ENCODE measurements around the gene PIF1.

The PIF1 gene

GRCh38 chr15:64774629-64775493, 50.6 kb downstream of the PIF1 start:
- no peak for DNase-seq (ENCODE audit: low read depth, low spot score)

GRCh38 chr15:64774037-64774628, 51.3 kb downstream of the PIF1 start:
- DNase-seq (ENCODE audit: low read depth, low spot score), result no peak

- no peak for DNase-seq (ENCODE audit: low read depth, low spot score)
These were observed 51.8 kb downstream of the PIF1 start for GRCh38 chr15:64773606-64774005.

GRCh38 chr15:64772964-64773363, 52.5 kb downstream of the PIF1 start:
- no peak for DNase-seq (ENCODE audit: low read depth, low spot score)

DNA sequence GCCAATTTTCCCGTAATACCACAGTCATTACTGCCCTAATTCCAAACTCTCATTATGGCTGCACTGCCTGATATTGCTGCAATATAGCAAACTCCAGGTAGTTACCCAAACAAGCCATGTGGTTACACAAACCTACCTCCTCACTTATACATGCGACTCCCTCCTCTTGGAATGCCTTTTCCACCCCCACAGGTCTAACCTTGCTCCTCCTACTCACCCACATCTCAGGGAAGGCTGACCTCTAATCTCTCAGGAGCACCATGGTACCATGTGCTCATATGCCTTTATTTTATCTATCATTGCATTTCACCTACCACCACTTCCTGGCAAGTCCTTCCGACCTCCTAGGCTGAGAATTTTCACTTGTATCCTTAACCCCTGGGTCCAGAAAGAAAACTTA, 53.0 kb downstream of the PIF1 start:
- no peak for DNase-seq (ENCODE audit: low read depth, low spot score)

- DNase-seq (ENCODE audit: low read depth, low spot score), result no peak
These were observed 54.8 kb downstream of the PIF1 start for GRCh38 chr15:64770626-64771025.

DNA sequence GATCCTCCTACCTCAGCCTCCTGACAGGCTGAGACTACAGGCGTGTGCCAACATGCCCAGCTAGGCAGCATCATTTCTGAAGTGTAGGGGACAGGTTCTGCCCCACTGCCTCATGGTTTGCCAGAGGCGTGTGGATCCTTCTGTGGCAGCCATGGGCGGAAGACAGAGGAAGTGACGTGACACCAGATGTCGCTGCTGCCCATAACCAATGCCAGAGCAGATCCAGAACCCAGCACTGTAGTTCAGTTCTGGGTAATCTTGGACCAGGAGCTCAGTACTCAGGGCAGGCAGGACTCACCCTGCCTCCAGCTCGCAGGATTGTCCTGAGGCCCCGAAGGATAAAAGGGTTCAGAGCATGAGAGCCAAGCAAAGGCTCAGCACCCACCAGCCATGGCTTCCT, 58.2 kb downstream of the PIF1 start:
- DNase-seq (ENCODE audit: low read depth, low spot score), result no peak

GRCh38 chr15:64766058-64766457, 59.4 kb downstream of the PIF1 start:
- DNase-seq (ENCODE audit: low read depth, low spot score), result no peak
